Activated CD4-positive, alpha-beta T cell treated with anti-CD3 and anti-CD28 coated beads for 1 hour (primary cell): ENCODE measurements around the gene ACP2.

Source experiments
- DNase-seq: peaks from one replicate; pipeline ENCODE4 v3.0.0-alpha.2; 2020

The ACP2 gene

DNA sequence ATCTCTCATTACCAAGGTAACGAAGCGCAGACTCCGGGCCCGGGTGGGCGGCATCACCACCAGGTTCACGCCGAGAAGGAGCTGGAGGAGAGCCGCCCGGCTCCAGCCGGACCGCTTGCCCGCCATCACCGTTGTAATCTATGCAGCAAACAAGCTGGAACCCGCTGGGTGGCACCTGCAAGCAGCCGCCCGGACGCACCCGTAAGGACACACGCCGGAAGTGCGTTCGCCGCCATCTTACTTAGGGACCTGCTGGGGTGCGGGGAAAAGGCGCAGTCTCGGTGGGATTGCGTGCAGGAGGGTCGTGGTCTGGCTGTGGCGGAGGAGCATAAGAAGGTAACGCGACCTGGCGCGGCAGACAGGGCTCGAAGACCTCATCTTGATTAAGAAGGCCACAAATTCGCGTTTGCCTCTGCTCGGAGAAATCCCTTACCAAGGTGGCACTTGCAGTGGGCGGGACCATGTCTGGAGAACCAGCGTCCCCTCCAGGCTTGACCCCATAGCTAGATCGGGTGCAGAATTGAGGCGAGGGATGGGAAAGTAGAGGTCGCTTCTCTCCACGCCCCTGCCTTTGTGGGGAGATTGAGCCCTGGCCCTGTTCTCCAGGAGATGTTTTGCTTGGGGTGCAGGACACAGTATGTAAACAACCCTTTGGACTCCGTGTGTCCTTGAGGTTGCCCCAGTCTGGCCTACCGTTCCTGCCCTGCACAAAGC is at the start of gene ACP2:
Gene ACP2 (minus strand): TSS at position 151 of the 714 bp plus-strand sequence. CDS start 25 bp downstream, at position 126.
- DNase-seq, result peak; percentile 80

GRCh38 chr11:47296045-47296444 is 47.4 kb upstream of the ACP2 start:
- no peak for DNase-seq

GRCh38 chr11:47295385-47295784 is 46.8 kb upstream of the ACP2 start:
- DNase-seq, result no peak

DNA sequence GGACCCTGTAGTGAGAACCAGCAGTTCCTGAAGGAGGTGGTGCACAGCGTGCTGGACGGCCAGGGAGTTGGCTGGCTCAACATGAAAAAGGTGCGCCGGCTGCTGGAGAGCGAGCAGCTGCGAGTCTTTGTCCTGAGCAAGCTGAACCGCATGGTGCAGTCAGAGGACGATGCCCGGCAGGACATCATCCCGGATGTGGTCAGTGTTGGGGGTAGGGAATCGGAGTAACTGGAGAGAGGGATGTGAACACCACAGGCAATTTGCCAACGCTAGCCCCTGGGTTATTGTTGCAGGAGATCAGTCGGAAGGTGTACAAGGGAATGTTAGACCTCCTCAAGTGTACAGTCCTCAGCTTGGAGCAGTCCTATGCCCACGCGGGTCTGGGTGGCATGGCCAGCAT is 41.2 kb upstream of the ACP2 start:
- no peak for DNase-seq

GRCh38 chr11:47288066-47288465 is 39.5 kb upstream of the ACP2 start:
- DNase-seq, result no peak

DNA sequence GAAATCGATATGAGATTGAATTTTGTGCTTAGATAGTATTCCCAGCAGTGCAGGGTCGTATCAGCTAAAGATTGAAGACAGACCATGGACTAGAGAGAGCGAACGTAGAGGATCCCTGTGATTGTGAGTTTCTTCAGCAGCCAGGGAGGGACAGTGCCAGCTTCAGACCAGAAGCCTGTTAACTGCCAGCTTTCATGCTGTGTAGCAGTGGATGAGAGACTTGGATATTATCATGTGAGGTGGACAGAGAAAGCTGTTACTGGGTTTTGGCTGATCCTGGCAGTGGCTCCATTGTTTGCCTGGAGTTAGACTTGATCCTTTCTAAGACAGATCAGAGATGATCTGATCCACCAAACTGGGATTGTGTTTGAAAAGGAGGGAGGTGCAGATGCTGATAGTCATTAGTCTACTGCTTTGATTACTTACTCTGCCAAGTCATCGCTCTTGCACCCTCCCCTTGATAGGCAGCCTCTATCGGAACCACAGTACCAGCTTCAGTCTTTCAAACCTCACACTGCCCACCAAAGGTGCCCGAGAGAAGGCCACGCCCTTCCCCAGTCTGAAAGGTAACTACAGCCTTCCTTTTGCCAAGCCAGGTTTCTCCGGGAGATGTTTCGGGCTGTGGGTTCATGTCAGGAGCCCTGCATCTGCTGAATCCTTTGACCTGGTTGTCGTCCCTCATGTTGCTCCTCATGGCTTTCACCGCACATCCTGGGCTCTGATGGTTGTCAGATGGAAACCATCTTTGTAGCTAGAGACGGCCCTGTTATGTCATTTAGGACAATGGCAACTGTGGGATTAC is 37.6 kb upstream of the ACP2 start:
- no peak for DNase-seq

GRCh38 chr11:47284151-47284550 is 35.5 kb upstream of the ACP2 start:
- no peak for DNase-seq

- DNase-seq, result no peak
Measured at GRCh38 chr11:47282462-47282861, 33.8 kb upstream of the ACP2 start.

GRCh38 chr11:47280860-47281259 is 32.2 kb upstream of the ACP2 start:
- no peak for DNase-seq

GRCh38 chr11:47280099-47280498 is 31.5 kb upstream of the ACP2 start:
- DNase-seq, result no peak

DNA sequence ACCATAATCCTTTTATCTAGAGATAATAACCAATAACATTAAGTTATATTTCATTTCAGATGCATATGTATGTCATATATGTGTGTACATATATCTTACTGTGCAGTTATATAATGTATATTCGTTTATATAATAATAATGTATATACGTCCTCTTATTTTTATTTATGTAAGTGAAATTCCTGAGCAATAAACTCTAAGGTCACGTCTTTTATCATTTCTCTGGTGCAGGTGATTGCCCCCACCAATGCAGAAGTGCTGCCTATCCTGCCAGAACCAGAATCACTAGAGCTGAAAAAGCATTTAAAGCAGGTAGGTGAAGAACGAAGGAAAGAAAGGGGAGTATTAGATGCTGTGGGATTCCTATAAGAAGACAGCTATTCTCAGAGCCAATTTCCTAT is 30.2 kb upstream of the ACP2 start:
- DNase-seq, result no peak

GRCh38 chr11:47278058-47278457 is 29.4 kb upstream of the ACP2 start:
- no peak for DNase-seq

- DNase-seq, result no peak
Measured at GRCh38 chr11:47276923-47277322, 28.3 kb upstream of the ACP2 start.

- no peak for DNase-seq
Measured at GRCh38 chr11:47274495-47275235, 26.1 kb upstream of the ACP2 start.

DNA sequence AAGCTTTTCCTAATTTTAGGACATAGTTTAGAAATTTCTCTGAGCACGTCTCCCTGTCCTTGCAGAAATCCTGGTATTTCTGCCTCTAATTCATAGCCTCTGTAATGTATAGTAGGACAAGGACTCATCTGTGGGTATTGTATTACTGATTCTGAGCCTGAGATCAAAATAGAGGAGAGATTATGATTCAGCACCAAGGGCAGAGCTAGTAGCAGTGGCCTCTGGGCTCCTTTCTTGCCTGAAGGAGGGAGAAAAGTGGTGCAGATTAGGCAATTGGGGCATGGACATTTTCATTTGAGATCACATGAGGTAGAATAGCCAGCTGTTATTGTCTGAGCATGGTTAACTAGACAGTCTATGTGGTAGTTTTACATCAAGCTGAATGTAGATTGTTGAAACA is 24.1 kb upstream of the ACP2 start:
- no peak for DNase-seq

- no peak for DNase-seq
Measured at GRCh38 chr11:47271961-47272661, 23.5 kb upstream of the ACP2 start.

DNA sequence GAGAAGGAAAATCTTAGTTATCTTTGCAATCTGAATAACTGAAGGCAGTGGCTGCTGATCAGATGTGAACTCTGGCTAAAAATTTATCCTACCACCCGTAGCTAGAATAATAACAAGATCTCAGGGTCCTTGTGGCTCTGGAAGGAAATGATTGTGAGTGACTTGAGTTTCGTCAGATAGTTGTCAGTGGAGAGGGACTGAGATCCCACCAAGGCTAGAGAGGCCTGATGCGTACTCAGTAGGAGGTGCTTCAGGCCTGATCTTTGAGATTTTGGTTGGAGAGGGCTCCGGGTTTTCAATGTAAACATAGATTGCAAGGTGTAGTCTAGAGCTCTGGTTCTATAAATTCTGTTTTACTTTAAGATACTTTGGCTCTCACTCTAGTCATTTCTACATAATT is 22.7 kb upstream of the ACP2 start:
- no peak for DNase-seq

- peak; percentile 13 for DNase-seq
Measured at GRCh38 chr11:47270331-47271271, 22.0 kb upstream of the ACP2 start.

GRCh38 chr11:47269829-47270305 is 21.3 kb upstream of the ACP2 start, which contains the start of gene MADD:
Gene MADD (plus strand): TSS chr11:47270133.
- DNase-seq, result peak; percentile 90

DNA sequence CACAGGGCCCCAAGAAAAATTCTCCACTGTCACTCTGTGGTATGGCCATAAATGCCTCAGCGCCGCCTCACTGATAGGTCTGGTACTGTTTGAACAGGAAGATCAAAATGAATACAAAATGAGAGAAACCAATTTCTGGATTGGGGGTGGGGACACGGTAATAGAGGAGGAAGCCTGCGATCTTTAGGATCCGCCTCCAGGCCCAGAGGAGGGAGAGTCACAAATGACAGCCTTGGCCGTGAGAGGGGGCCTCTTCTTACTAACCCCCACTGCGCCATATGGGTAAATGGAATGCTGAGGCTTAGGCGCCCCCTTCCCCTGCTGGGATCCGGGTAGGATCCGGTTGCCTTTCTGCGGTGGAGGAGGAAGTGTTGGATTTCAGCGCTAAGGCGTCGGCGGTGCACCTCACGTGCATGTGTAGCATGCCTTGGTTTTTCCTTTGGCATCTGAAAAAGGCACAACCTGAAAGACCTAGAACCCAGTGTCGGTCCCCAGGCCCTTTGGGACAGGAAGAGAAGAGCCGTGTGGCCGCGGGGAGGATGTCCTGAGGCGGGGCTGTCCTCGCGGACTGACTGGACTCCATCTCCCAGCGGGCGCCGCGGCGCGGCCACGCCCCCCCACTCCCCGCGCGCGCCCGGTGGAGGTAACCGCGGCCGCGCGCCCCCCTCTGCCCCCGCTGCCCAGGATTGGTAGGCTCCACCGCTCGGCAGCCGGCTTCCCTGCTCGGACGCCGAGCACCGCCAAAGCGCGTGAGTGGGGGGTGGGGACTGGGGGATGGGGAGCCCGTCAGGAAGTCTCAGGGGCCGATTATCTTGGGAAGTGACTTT is 20.6 kb upstream of the ACP2 start:
- peak; percentile 77 for DNase-seq
